Mesothelial cell of epicardium (in vitro differentiated cells): ENCODE measurements around the gene TIGD3. TPM values are rescaled to one million over a fixed set of nuclear protein-coding genes. Genes with fewer than 3 reads are reported as not detected.

ENCODE experiments used
- DNase-seq, 2 experiments: peaks; one replicate each; pipeline ENCODE4 v3.0.0; 2021; ENCODE audit warnings: low spot score in 2 of 2; ENCODE audit not compliant: unreplicated experiment in 2 of 2
- H3K27ac Mint-ChIP-seq: 2 replicates; pipeline ENCODE4 v1.8.0; 2021; ENCODE audit warnings: mixed read lengths
- H3K27me3 Mint-ChIP-seq: 2 replicates; pipeline ENCODE4 v1.8.0; 2021; ENCODE audit warnings: low read depth, mixed read lengths
- H3K36me3 Mint-ChIP-seq: 2 replicates; pipeline ENCODE4 v1.8.0; 2021; ENCODE audit warnings: mixed read lengths
- H3K4me1 Mint-ChIP-seq: 2 replicates; pipeline ENCODE4 v1.8.0; 2021; ENCODE audit warnings: mixed read lengths
- H3K4me3 Mint-ChIP-seq: 2 replicates; pipeline ENCODE4 v1.8.0; 2021; ENCODE audit warnings: mild to moderate bottlenecking, moderate library complexity, mixed read lengths
- H3K9me3 Mint-ChIP-seq: 2 replicates; pipeline ENCODE4 v1.8.0; 2021; ENCODE audit warnings: mixed read lengths
- total RNA-seq: library from RNA; stranded (reverse); gene quantifications from 3 replicates; pipeline ENCODE4 v1.2.1, GENCODE V29; 2021
- TF ChIP-seq, protein P1 (sequence below): fragments of 200-600 bp; sonication (generic); IDR thresholded peaks from one replicate; pipeline ENCODE4 v1.5.0; 2021; ENCODE audit warnings: antibody characterized with exemption; ENCODE audit not compliant: unreplicated experiment

Gene TIGD3
- total RNA-seq, 1 donor from 2014 or later, result 0.60 TPM

DNA sequence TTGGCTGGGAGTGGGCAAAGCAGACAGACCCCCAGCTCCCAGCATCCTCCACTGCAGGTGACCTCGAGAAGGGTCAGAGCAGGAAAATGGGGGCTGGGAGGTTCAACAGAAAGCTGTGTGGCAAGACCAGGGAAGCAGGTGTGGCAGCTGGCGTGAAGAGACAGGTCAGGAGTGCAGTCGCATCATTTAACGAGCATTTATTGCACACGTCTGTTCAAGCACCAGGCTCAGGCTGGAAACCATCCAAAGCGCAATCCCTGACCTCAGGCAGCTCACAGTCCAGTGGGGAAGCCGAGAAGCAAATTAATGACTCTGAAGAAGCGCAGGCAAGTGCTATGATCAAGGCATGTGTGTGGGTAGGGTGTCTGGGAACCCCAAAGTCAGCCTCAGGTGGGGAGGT is 20.5 kb downstream of the TIGD3 start:
- Mint-ChIP-seq H3K27ac (no peak overlapping the region), H3K4me3 (no peak overlapping the region), H3K4me1 (no peaks in the 10 kb centered on the region), H3K36me3 (no peaks in the 10 kb centered on the region), H3K27me3 (no peaks in the 10 kb centered on the region), H3K9me3 (no peaks in the 10 kb centered on the region)
- TF ChIP-seq, protein P1, sequence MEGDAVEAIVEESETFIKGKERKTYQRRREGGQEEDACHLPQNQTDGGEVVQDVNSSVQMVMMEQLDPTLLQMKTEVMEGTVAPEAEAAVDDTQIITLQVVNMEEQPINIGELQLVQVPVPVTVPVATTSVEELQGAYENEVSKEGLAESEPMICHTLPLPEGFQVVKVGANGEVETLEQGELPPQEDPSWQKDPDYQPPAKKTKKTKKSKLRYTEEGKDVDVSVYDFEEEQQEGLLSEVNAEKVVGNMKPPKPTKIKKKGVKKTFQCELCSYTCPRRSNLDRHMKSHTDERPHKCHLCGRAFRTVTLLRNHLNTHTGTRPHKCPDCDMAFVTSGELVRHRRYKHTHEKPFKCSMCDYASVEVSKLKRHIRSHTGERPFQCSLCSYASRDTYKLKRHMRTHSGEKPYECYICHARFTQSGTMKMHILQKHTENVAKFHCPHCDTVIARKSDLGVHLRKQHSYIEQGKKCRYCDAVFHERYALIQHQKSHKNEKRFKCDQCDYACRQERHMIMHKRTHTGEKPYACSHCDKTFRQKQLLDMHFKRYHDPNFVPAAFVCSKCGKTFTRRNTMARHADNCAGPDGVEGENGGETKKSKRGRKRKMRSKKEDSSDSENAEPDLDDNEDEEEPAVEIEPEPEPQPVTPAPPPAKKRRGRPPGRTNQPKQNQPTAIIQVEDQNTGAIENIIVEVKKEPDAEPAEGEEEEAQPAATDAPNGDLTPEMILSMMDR, result no peak
- no peak for DNase-seq

DNA sequence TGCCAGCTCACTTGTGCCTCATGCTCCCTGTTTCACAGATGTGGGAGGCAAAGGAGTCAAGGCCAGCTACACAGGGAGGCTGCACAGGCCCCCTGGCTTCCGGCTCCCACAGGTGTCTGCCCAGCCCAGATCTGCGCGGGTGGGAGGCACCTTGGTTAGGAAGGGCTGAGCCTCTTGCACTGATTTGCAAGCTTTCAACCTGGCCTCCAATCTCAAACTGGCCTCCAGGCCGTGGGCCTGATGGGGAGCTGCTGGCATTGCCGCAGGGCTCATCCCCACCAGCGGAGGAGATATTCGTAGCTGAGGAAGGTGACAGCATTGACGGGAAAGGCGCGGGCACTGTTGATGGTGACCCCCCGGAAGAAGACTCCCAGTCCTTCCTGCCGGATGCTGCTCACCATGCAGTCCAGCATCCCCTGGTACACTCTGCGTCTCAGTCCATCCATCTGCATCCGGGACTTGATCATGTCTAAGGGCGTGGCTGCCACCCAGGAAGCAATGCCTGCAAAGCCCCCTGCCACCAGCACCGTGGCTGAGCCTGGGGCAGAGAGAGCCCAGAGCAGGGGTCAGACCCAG is 21.7 kb downstream of the TIGD3 start:
- H3K27ac Mint-ChIP-seq, result no peak overlapping the region
- TF ChIP-seq, protein P1, result no peak
- H3K4me3 Mint-ChIP-seq, result no peak overlapping the region
- H3K36me3 Mint-ChIP-seq, result no peaks in the 10 kb centered on the region
- no peaks in the 10 kb centered on the region for H3K9me3 Mint-ChIP-seq
- no peaks in the 10 kb centered on the region for H3K4me1 Mint-ChIP-seq
- no peak for DNase-seq
- no peaks in the 10 kb centered on the region for H3K27me3 Mint-ChIP-seq

DNA sequence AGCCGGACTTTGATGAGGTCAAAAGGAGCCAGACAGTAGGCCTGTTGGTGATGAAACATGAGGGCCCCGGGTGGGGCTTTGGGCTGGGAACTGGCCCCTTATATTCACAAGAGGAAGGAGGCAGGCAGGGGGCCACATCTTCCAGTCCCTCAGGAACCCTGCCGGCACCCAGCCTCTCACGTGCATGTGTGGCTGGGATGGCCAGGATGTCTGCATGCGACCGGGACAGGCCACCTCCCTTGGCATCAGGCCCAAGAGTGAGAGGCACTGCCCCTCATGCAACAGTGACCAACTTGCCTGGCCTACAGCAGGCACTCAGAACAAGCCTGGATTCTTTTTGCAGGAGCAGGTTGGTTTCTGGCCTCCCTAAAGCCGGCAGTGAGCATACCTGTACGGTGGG is 22.5 kb downstream of the TIGD3 start:
- Mint-ChIP-seq H3K27me3 (no peaks in the 10 kb centered on the region), H3K27ac (no peak overlapping the region), H3K4me1 (peaks cover 8% of the 10 kb centered on the region), H3K36me3 (no peaks in the 10 kb centered on the region), H3K4me3 (no peak overlapping the region), H3K9me3 (no peaks in the 10 kb centered on the region)
- TF ChIP-seq, protein P1, result no peak
- no peak for DNase-seq

DNA sequence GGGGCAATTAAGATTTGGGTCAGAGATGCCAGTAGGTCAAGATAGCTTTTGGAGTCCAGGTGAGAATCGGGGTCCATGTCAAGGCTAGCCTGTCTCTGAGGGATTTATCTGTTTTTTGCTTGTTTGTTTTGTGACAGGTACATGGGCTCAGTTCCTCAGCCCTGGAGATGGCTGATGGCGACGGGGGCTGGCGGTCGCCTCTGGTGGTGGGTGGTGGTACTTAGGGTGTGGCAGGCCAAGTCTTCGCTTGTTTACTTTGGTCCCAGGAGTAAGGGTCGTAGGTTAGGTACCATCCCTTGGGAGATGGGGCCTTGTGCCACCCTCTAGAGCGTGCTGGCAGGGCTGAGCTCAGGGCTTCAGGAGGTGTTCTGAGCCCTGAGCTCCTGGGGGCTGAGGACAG is 23.2 kb downstream of the TIGD3 start:
- Mint-ChIP-seq H3K27me3 (no peaks in the 10 kb centered on the region), H3K9me3 (no peaks in the 10 kb centered on the region), H3K4me3 (no peak overlapping the region), H3K36me3 (no peaks in the 10 kb centered on the region), H3K4me1 (peaks cover 14% of the 10 kb centered on the region), H3K27ac (no peak overlapping the region)
- TF ChIP-seq, protein P1, result peak; percentile 36
- no peak for DNase-seq

DNA sequence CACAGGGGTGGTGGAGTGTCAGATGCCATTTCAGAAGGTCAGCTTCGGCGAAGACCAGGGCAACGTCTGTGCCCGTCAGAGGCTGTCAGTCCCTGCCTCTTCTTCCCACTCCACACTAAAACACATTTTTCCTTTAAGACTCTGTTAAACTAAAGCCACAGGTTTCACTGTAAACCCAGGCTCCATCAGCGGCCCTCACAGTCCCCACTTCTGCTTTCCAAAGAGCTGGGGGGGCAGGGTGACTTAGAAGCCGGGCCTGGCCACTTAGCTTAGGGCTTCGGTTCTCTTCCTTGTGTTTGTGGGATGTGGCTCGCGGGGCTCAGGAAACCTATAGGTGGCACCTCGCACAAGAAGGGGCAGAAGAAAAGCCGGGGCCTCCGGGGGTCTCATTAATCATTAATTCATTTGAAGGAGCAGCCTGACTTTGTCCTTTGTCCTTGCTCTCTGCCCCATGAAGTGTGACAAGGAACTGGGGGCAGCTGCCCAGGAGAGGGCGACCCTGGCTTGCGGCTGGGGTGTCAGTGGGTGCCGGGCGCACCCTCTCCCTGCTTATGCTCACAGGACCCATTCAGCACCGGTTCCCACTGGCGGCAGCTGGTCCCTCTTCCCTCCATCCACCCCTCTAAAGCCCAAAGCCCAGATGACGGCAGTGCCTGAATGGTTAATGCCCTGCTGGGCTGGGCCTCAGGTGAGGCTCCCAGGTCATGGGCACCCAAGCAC is 23.8 kb downstream of the TIGD3 start:
- no peaks in the 10 kb centered on the region for H3K9me3 Mint-ChIP-seq
- no peak overlapping the region for H3K27ac Mint-ChIP-seq
- no peaks in the 10 kb centered on the region for H3K27me3 Mint-ChIP-seq
- peaks cover 20% of the 10 kb centered on the region for H3K4me1 Mint-ChIP-seq
- H3K4me3 Mint-ChIP-seq, result no peak overlapping the region
- TF ChIP-seq, protein P1, result no peak
- no peaks in the 10 kb centered on the region for H3K36me3 Mint-ChIP-seq
- no peak for DNase-seq
